Thyroid gland (tissue), 4 donors: ENCODE results near the gene PRKCA. TPM values are rescaled to one million over a fixed set of nuclear protein-coding genes. Genes with fewer than 3 reads are reported as not detected.

Experiments used
- DNase-seq, 2 donors: peaks; one replicate each; pipeline ENCODE4 v3.0.0-alpha.2; 2019
- H3K27ac ChIP-seq, 3 donors: fragments of 200-600 bp; sonication (generic); 1 replicate in 2 of 3; 2 replicates in 1 of 3; pipeline ENCODE4 v1.5.1; 2016 to 2019; ENCODE audit warnings: mild to moderate bottlenecking in 1 of 3, moderate library complexity in 1 of 3
- H3K27me3 ChIP-seq: fragments of 200-600 bp; sonication (generic); one replicate; pipeline ENCODE4 v1.5.1; 2019
- H3K36me3 ChIP-seq, 2 donors: fragments of 200-600 bp; sonication (generic); one replicate each; pipeline ENCODE4 v1.5.1; 2016 to 2019
- H3K4me1 ChIP-seq, 2 donors: fragments of 200-600 bp; sonication (generic); one replicate each; pipeline ENCODE4 v1.5.1; 2017 to 2019
- H3K4me3 ChIP-seq, 3 donors: fragments of 200-600 bp; sonication (generic); replicated peaks in 1 of 3; 1 replicate in 2 of 3; 2 replicates in 1 of 3; pipeline ENCODE4 v1.5.1; 2016; ENCODE audit warnings: mild to moderate bottlenecking in 1 of 3
- H3K9me3 ChIP-seq: fragments of 200-600 bp; sonication (generic); one replicate; pipeline ENCODE4 v1.5.1; 2017
- POLR2A ChIP-seq, 2 donors: fragments of 450-650 bp; IDR thresholded peaks; one replicate each; pipeline ENCODE4 v1.6.1; 2017; ENCODE audit warnings: antibody characterized with exemption in 2 of 2, mild to moderate bottlenecking in 2 of 2, moderate library complexity in 1 of 2
- WGBS, 2 donors: methylation state at CpG; one replicate each; pipeline ENCODE4 v1.1.5; 2017; 5-methylcytosine and 5-hydroxymethylcytosine counted together
- intact Hi-C: fragments of 100-400 bp; cut with DNase I; formaldehyde crosslinking; loops from one replicate; pipeline ENCODE4 v1.15.1; 2023
- total RNA-seq, 4 donors: library from RNA; depleted of rRNA; stranded (reverse); fragments of >200 nt; gene quantifications; one replicate each; pipeline ENCODE4 v1.2.3, GENCODE V29; 2016
- TF ChIP-seq, protein P1 (sequence below), 6 experiments: fragments of 200-600 bp in 3 of 6; fragments of 450-650 bp in 3 of 6; sonication (generic) in 3 of 6; IDR thresholded peaks; one replicate each; pipeline ENCODE4 v1.5.1; 2016 to 2019; ENCODE audit warnings: antibody characterized with exemption in 6 of 6, mild to moderate bottlenecking in 2 of 6, inconsistent platforms in 1 of 6, moderate library complexity in 1 of 6

PRKCA gene
- total RNA-seq, 4 donors from 2014 or later: 6.7 to 24.2 (median 15.3) TPM

DNA sequence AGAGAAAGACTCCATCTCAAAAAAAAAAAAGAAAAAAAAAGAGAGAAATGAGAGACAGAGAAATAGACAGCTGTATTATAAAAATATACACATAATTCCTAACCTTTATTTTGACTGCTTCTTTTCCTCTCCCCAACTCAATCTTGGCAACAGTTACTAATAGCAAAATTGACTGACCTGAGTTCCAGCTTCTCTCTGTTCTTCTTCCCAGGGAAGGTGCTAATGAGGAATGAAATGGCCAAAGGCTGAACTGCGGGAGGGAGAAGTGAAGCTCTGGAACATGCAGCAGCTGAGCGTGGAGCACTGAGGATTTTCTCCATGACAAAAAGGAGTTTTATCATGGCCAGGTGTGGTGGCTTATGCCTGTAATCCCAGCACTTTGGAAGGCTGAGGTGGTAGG, 25.2 kb upstream of the PRKCA start:
- 91 to 98% methylated on average over 2 of the region's 2 CpGs for WGBS, 2 donors
- Histone ChIP-seq H3K9me3 (no peaks in the 10 kb centered on the region), H3K4me3 (no peak overlapping the region), H3K27ac (no peak overlapping the region), H3K36me3 (no peaks in the 10 kb centered on the region), H3K4me1 (peaks cover 0 to 13% of the 10 kb centered on the region in 2 donors), H3K27me3 (no peaks in the 10 kb centered on the region)
- intact Hi-C loops: no loop called here
- TF ChIP-seq, protein P1, sequence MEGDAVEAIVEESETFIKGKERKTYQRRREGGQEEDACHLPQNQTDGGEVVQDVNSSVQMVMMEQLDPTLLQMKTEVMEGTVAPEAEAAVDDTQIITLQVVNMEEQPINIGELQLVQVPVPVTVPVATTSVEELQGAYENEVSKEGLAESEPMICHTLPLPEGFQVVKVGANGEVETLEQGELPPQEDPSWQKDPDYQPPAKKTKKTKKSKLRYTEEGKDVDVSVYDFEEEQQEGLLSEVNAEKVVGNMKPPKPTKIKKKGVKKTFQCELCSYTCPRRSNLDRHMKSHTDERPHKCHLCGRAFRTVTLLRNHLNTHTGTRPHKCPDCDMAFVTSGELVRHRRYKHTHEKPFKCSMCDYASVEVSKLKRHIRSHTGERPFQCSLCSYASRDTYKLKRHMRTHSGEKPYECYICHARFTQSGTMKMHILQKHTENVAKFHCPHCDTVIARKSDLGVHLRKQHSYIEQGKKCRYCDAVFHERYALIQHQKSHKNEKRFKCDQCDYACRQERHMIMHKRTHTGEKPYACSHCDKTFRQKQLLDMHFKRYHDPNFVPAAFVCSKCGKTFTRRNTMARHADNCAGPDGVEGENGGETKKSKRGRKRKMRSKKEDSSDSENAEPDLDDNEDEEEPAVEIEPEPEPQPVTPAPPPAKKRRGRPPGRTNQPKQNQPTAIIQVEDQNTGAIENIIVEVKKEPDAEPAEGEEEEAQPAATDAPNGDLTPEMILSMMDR (IDR thresholded peaks at IDR 0.05): no peak
- TF ChIP-seq POLR2A (IDR thresholded peaks at IDR 0.05): no peak
- DNase-seq: no peak

- intact Hi-C loops: no loop called here
- Histone ChIP-seq H3K27ac (no peak overlapping the region), H3K4me3 (no peak overlapping the region), H3K4me1 (no peaks in the 10 kb centered on the region), H3K27me3 (no peaks in the 10 kb centered on the region), H3K36me3 (no peaks in the 10 kb centered on the region), H3K9me3 (no peaks in the 10 kb centered on the region)
- no peak for TF ChIP-seq POLR2A (IDR thresholded peaks at IDR 0.05)
- TF ChIP-seq, protein P1 (IDR thresholded peaks at IDR 0.05): no peak
- WGBS, 2 donors: 83 to 85% methylated on average over 7 of the region's 7 CpGs
- DNase-seq: no peak
Observed at GRCh38 chr17:66281661-66282369, 20.6 kb upstream of the PRKCA start.

DNA sequence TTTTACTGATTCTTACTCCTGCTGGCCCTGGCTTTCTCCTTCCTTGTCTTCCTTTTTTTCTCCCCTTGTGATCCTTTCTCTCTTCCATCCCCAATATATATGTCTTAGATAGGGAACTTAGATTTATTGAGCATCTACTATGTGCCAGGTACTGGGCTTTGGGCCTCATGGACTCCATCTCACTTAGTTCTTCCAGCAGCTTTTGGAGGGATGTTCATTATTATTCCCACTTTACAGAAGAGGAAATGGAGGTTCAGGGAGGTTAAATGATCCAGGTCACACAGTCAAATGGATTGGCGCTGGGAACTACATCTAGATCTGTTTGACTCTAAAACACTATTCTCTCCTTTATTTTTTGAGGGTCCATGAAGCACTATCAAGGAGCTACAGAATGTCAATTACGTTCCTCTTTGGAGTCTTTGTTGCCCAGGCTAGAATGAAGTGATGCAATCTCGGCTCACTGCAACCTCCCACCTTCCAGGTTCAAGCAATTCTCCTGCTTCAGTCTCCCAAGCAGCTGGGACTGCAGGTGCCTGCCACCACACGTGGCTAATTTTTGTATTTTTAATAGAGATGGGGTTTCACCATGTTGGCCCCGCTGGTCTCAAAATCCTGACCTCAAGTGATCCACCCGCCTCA, 19.0 kb upstream of the PRKCA start:
- H3K9me3 ChIP-seq: no peaks in the 10 kb centered on the region
- 82 to 92% methylated on average over 6 of the region's 6 CpGs for WGBS, 2 donors
- no peak for DNase-seq
- no peak overlapping the region for H3K4me3 ChIP-seq
- H3K36me3 ChIP-seq: no peaks in the 10 kb centered on the region
- TF ChIP-seq POLR2A (IDR thresholded peaks at IDR 0.05): no peak
- TF ChIP-seq, protein P1 (IDR thresholded peaks at IDR 0.05): no peak
- intact Hi-C loops: no loop called here
- no peaks in the 10 kb centered on the region for H3K4me1 ChIP-seq
- H3K27ac ChIP-seq: no peak overlapping the region
- H3K27me3 ChIP-seq: no peaks in the 10 kb centered on the region

DNA sequence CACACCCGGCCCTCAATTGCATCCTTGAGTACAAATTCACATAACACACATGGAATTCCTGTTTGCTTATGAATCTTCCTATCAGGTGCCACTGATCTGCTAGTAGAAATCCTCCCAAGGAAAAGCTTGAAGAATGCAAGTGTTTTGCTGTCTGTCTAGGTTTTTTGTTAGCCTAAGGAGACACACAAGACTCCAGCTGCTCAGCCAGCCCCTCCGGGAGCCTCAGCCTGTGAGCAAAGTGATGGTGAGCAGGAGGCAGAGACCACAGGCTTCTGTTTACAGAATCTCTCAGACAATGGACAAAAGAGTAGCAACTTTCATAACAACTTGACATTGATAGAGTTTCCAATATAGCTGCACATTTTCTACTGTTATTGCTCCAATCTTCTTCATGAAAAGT, 18.4 kb upstream of the PRKCA start:
- Histone ChIP-seq H3K36me3 (no peaks in the 10 kb centered on the region), H3K4me3 (no peak overlapping the region), H3K4me1 (no peaks in the 10 kb centered on the region), H3K27ac (no peak overlapping the region), H3K27me3 (no peaks in the 10 kb centered on the region), H3K9me3 (no peaks in the 10 kb centered on the region)
- 71 to 95% methylated on average over 2 of the region's 2 CpGs for WGBS, 2 donors
- TF ChIP-seq, protein P1 (IDR thresholded peaks at IDR 0.05): no peak
- TF ChIP-seq POLR2A (IDR thresholded peaks at IDR 0.05): no peak
- intact Hi-C loops: no loop called here
- DNase-seq: no peak

DNA sequence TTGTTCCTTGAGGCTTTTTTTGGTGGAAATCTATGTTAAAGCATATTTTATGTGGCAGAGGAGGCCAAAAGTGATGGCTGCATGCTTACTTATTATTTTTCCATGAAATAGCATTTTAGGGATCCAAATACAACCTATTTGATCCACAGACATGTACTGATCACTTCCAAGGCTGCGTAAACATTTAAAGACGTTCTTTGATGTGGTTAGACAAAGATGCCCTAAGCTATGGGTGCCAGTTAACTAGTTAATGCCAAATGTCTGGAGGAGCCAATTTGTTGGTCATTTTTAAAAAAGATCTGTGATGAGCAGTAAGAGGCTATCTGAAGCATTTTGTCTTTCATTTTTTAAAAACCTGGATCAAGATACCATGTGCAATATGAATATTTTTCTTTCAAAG, 17.3 kb upstream of the PRKCA start:
- 79 to 88% methylated on average over 2 of the region's 2 CpGs for WGBS, 2 donors
- Histone ChIP-seq H3K4me3 (no peak overlapping the region), H3K27me3 (no peaks in the 10 kb centered on the region), H3K27ac (no peak overlapping the region), H3K4me1 (no peaks in the 10 kb centered on the region), H3K9me3 (no peaks in the 10 kb centered on the region), H3K36me3 (no peaks in the 10 kb centered on the region)
- intact Hi-C loops: no loop called here
- no peak for TF ChIP-seq POLR2A (IDR thresholded peaks at IDR 0.05)
- TF ChIP-seq, protein P1 (IDR thresholded peaks at IDR 0.05): no peak
- no peak for DNase-seq
